GM18517 (cell line): ENCODE results near the gene MAP2K5.
A peak's percentile ranks its signal among the peaks of the same experiment; 100 is the strongest.

Source experiments
- ATAC-seq: cut with Tn5 transposase; IDR thresholded peaks from one replicate; pipeline ENCODE4 v1.9.1; 2021; ENCODE audit warnings: mild to moderate bottlenecking, moderate library complexity; ENCODE audit not compliant: unreplicated experiment

Gene MAP2K5

GRCh38 chr15:67542420-67543347 lies at the start of gene MAP2K5:
TSS of gene MAP2K5 (plus strand) at chr15:67542703. CDS start at chr15:67543336, 633 bp downstream.
- peak; percentile 36 for ATAC-seq

- no peak for ATAC-seq
Observed at GRCh38 chr15:67495585-67495984, 46.9 kb upstream of the MAP2K5 start.

- no peak for ATAC-seq
Observed at GRCh38 chr15:67501177-67501835, 41.2 kb upstream of the MAP2K5 start.

- no peak for ATAC-seq
Observed at GRCh38 chr15:67501836-67502461, 40.6 kb upstream of the MAP2K5 start.

GRCh38 chr15:67504056-67504455 lies 38.4 kb upstream of the MAP2K5 start:
- ATAC-seq, result no peak

- ATAC-seq, result no peak
Observed at GRCh38 chr15:67504796-67505195, 37.7 kb upstream of the MAP2K5 start.

- ATAC-seq, result no peak
Observed at GRCh38 chr15:67505675-67506572, 36.6 kb upstream of the MAP2K5 start.

GRCh38 chr15:67506775-67507747 lies 35.4 kb upstream of the MAP2K5 start:
- ATAC-seq, result no peak

- ATAC-seq, result no peak
Observed at GRCh38 chr15:67508407-67508806, 34.1 kb upstream of the MAP2K5 start.

- ATAC-seq, result no peak
Observed at GRCh38 chr15:67509918-67510317, 32.6 kb upstream of the MAP2K5 start.

GRCh38 chr15:67510597-67511190 lies 31.8 kb upstream of the MAP2K5 start:
- no peak for ATAC-seq

- ATAC-seq, result no peak
Observed at GRCh38 chr15:67511606-67512005, 30.9 kb upstream of the MAP2K5 start.

- no peak for ATAC-seq
Observed at GRCh38 chr15:67512140-67512539, 30.4 kb upstream of the MAP2K5 start.

- no peak for ATAC-seq
Observed at GRCh38 chr15:67512933-67513714, 29.4 kb upstream of the MAP2K5 start.

GRCh38 chr15:67515090-67515489 lies 27.4 kb upstream of the MAP2K5 start:
- ATAC-seq, result no peak

GRCh38 chr15:67515557-67515956 lies 26.9 kb upstream of the MAP2K5 start:
- ATAC-seq, result no peak

GRCh38 chr15:67520321-67521028 lies 22.0 kb upstream of the MAP2K5 start:
- no peak for ATAC-seq
